Measurements from ENCODE around the gene EEF1A2.

Gene EEF1A2

GRCh38 chr20:63459070-63459380 is 39.9 kb downstream of the EEF1A2 start:
- H3K4me1 ChIP-seq (ENCODE audit: low read depth, poor library complexity, severe bottlenecking): no peaks in the 10 kb centered on the region

DNA sequence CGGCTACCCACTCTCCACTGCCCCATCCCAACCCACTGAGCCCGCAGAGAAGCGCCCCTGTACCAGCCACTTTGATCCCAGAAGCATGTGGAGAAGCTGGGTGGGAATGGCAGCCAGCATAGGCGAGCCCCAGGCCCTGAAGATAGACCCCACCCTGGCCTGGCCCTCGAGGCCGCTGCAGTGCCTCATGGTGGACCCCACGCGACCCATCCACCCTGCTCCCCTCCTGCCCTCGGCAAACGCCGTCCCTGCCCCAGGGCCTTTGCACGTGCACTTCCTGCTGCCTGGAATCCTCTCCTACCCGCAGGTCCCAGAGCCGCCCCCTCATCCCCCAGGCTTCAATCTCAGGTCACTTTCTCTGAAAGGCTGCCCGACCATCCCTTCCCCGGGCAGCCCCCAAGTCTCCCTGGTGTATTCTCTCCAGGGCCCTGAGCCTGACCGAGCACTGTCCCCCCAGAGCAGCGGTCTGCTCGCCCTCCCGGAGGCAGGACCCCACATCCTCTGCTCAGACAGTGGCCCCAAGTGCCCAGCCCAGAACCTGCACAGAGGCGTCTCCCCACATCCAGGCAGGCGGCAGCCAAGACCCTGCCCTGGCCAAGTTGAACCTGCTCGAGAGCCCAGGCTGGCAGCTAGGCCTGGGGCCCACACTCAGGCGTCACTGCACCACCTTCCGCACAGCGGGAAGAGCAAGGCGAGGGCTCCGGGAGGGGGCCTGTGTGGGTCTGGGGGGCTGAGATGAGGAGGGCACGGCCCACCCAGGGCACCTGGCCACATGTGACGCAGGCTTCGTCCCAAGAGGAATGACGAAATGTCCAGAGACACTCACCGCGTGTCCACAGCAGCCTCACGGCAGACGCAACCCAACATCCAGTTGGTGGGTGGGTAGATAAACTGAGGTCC is 40.5 kb downstream of the EEF1A2 start:
- peaks cover 98% of the 10 kb centered on the region for H3K27me3 ChIP-seq (ENCODE audit: insufficient read depth, low read depth)
- H4K20me1 ChIP-seq (ENCODE audit: insufficient read depth): no peaks in the 10 kb centered on the region
- no peak overlapping the region for H3K4me3 ChIP-seq (IDR thresholded peaks at IDR 0.05; ENCODE audit: insufficient read depth, low read depth, low read length)
- H3K79me2 ChIP-seq (ENCODE audit: insufficient read depth, low read depth): no peaks in the 10 kb centered on the region
- no peak overlapping the region for H3K27ac ChIP-seq
- TF ChIP-seq, protein P1, sequence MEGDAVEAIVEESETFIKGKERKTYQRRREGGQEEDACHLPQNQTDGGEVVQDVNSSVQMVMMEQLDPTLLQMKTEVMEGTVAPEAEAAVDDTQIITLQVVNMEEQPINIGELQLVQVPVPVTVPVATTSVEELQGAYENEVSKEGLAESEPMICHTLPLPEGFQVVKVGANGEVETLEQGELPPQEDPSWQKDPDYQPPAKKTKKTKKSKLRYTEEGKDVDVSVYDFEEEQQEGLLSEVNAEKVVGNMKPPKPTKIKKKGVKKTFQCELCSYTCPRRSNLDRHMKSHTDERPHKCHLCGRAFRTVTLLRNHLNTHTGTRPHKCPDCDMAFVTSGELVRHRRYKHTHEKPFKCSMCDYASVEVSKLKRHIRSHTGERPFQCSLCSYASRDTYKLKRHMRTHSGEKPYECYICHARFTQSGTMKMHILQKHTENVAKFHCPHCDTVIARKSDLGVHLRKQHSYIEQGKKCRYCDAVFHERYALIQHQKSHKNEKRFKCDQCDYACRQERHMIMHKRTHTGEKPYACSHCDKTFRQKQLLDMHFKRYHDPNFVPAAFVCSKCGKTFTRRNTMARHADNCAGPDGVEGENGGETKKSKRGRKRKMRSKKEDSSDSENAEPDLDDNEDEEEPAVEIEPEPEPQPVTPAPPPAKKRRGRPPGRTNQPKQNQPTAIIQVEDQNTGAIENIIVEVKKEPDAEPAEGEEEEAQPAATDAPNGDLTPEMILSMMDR (conservative IDR thresholded peaks at IDR 0.05; ENCODE audit: low read depth, low read length): no peak
- H2AFZ ChIP-seq (ENCODE audit: low read depth): no peak overlapping the region
- H3K4me2 ChIP-seq: no peak overlapping the region
- H3K9ac ChIP-seq: no peak overlapping the region
- H3K36me3 ChIP-seq (ENCODE audit: insufficient read depth): no peaks in the 10 kb centered on the region
- no peaks in the 10 kb centered on the region for H3K4me1 ChIP-seq (ENCODE audit: low read depth, poor library complexity, severe bottlenecking)

More at GRCh38 chr20:63459070-63459380, 39.9 kb downstream of the EEF1A2 start:
- no peaks in the 10 kb centered on the region for H3K79me2 ChIP-seq (ENCODE audit: insufficient read depth, low read depth)
- no peak overlapping the region for H3K27ac ChIP-seq
- no peak overlapping the region for H3K4me2 ChIP-seq
- no peaks in the 10 kb centered on the region for H3K36me3 ChIP-seq (ENCODE audit: insufficient read depth)
- no peak overlapping the region for H3K9ac ChIP-seq
- H3K27me3 ChIP-seq (ENCODE audit: insufficient read depth, low read depth): peaks cover 98% of the 10 kb centered on the region
- no peak overlapping the region for H3K4me3 ChIP-seq (IDR thresholded peaks at IDR 0.05; ENCODE audit: insufficient read depth, low read depth, low read length)
- TF ChIP-seq, protein P1 (conservative IDR thresholded peaks at IDR 0.05; ENCODE audit: low read depth, low read length): no peak
- no peaks in the 10 kb centered on the region for H4K20me1 ChIP-seq (ENCODE audit: insufficient read depth)
- no peak overlapping the region for H2AFZ ChIP-seq (ENCODE audit: low read depth)

- Histone ChIP-seq H2AFZ (ENCODE audit: low read depth) (no peak overlapping the region), H3K79me2 (ENCODE audit: insufficient read depth, low read depth) (no peaks in the 10 kb centered on the region), H3K4me1 (ENCODE audit: low read depth, poor library complexity, severe bottlenecking) (no peaks in the 10 kb centered on the region), H3K9ac (no peak overlapping the region), H3K4me3 (IDR thresholded peaks at IDR 0.05; ENCODE audit: insufficient read depth, low read depth, low read length) (no peak overlapping the region), H3K27ac (no peak overlapping the region), H3K36me3 (ENCODE audit: insufficient read depth) (no peaks in the 10 kb centered on the region), H4K20me1 (ENCODE audit: insufficient read depth) (no peaks in the 10 kb centered on the region), H3K27me3 (ENCODE audit: insufficient read depth, low read depth) (peaks cover 98% of the 10 kb centered on the region), H3K4me2 (no peak overlapping the region)
- TF ChIP-seq, protein P1 (conservative IDR thresholded peaks at IDR 0.05; ENCODE audit: low read depth, low read length): no peak
These were observed 41.1 kb downstream of the EEF1A2 start for GRCh38 chr20:63457737-63458136.

GRCh38 chr20:63456429-63457284 is 42.2 kb downstream of the EEF1A2 start:
- no peaks in the 10 kb centered on the region for H3K4me1 ChIP-seq (ENCODE audit: low read depth, poor library complexity, severe bottlenecking)
- H3K9ac ChIP-seq: no peak overlapping the region
- no peaks in the 10 kb centered on the region for H3K79me2 ChIP-seq (ENCODE audit: insufficient read depth, low read depth)
- no peaks in the 10 kb centered on the region for H3K36me3 ChIP-seq (ENCODE audit: insufficient read depth)
- H2AFZ ChIP-seq (ENCODE audit: low read depth): no peak overlapping the region
- TF ChIP-seq, protein P1 (conservative IDR thresholded peaks at IDR 0.05; ENCODE audit: low read depth, low read length): no peak
- no peak overlapping the region for H3K4me3 ChIP-seq (IDR thresholded peaks at IDR 0.05; ENCODE audit: insufficient read depth, low read depth, low read length)
- no peak overlapping the region for H3K27ac ChIP-seq
- no peaks in the 10 kb centered on the region for H4K20me1 ChIP-seq (ENCODE audit: insufficient read depth)
- H3K4me2 ChIP-seq: no peak overlapping the region
- H3K27me3 ChIP-seq (ENCODE audit: insufficient read depth, low read depth): peaks cover 99% of the 10 kb centered on the region

Data from KMS-11 (cell line).